ENCODE data around the gene CDRT4. TPM values are rescaled to one million over a fixed set of nuclear protein-coding genes. Genes with fewer than 3 reads are reported as not detected.

CDRT4 gene
- total and polyA plus RNA-seq, 7 experiments from 2014 or later, result 0.45 to 11.6 (median 3.9) TPM

DNA sequence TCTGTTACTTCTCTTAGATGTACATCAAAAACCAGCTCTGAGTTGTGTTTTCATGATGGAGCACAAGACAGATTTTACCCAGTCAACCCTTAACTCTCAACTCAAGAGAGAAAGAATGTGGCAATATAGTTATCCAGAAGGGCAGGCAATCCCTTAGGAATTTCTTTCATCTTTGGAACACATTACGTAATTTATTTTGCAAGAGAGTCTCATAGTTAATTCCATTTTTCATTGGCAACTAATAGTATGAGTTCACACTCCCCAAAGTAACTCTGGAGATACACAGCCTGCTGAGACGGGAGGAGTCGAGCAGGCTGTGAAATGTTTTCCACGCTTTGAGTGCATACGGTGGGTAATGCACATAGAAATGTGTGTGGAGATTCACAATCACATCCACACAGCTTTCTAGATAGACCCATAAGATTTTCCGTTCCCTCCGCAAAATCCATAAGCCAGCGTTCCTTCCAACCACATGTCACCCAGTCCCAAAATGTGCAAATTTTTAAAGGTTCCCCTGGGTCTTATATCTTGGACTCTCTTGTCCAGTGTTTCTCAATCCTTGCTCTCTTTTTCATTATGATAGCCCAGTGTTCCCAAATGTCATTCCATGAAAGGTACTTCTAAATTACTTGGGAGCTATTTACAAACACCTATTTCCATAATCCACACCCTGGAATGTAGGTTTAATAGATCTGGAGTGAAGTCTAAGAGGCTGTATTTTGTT, 8.4 kb upstream of the CDRT4 start:
- intact Hi-C loops (cut with micrococcal nuclease), result no loop called here
- H3K36me3 Mint-ChIP-seq, result peaks cover 8 to 40% (median 34%) of the 10 kb centered on the region in 5 donors
- no peak for DNase-seq
- peaks cover 0 to 7% (median 0%) of the 10 kb centered on the region in 7 donors for H3K4me1 Mint-ChIP-seq
- H3K9me3 Mint-ChIP-seq, result peaks cover 0 to 4% (median 0%) of the 10 kb centered on the region in 11 donors
- CTCF ChIA-PET, result no interaction called here
- no peaks in the 10 kb centered on the region for H3K4me1 ChIP-seq (ENCODE audit: control insufficient read depth in 2 of 2, insufficient read depth in 2 of 2, low read length in 2 of 2)
- no peak overlapping the region for H3K4me3 ChIP-seq (ENCODE audit: low read length)
- no peak for ATAC-seq
- no peak overlapping the region for H3K27ac ChIP-seq (ENCODE audit: low read depth, low read length)
- H3K27me3 Mint-ChIP-seq, result no peaks in the 10 kb centered on the region
- no peak overlapping the region for H3K27ac Mint-ChIP-seq
- H3K36me3 ChIP-seq (ENCODE audit: control insufficient read depth in 2 of 3, insufficient read depth in 3 of 3, low read length in 3 of 3), result no peaks in the 10 kb centered on the region
- no peaks in the 10 kb centered on the region for H3K27me3 ChIP-seq (ENCODE audit: control insufficient read depth in 2 of 2, insufficient read depth in 2 of 2, low read length in 2 of 2)
- POLR2A ChIA-PET, result no interaction called here
- H3K4me3 Mint-ChIP-seq, result no peak overlapping the region
- H3K9me3 ChIP-seq (ENCODE audit: control insufficient read depth in 2 of 3, low read length in 3 of 3), result no peaks in the 10 kb centered on the region

DNA sequence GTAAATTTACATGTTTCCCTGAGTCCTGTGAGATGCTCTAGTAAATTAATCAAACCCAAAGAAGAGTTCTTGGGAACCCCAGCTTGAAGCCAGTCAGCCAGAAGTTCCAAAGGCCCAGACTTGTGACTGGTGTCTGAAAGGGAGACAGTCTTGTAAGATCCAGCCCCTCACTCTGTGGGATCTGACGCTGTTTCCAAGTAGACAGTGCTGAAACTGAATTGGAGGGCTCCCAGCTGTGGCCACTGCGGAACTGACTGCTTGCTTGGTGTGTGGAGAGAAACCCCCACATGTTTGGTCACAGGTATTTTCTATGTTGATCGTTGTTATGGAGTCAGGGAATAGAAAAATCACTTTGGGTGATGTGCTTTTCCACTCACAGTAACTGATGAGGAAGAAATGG, 5.5 kb upstream of the CDRT4 start:
- ATAC-seq, result no peak
- Histone ChIP-seq H3K4me1 (ENCODE audit: control insufficient read depth in 2 of 2, insufficient read depth in 2 of 2, low read length in 2 of 2) (no peaks in the 10 kb centered on the region), H3K27ac (ENCODE audit: low read depth, low read length) (no peak overlapping the region), H3K4me3 (ENCODE audit: low read length) (no peak overlapping the region), H3K9me3 (ENCODE audit: control insufficient read depth in 2 of 3, low read length in 3 of 3) (no peaks in the 10 kb centered on the region), H3K36me3 (ENCODE audit: control insufficient read depth in 2 of 3, insufficient read depth in 3 of 3, low read length in 3 of 3) (no peaks in the 10 kb centered on the region), H3K27me3 (ENCODE audit: control insufficient read depth in 2 of 2, insufficient read depth in 2 of 2, low read length in 2 of 2) (no peaks in the 10 kb centered on the region)
- Mint-ChIP-seq H3K9me3 (peaks cover 0 to 2% (median 0%) of the 10 kb centered on the region in 11 donors), H3K27ac (no peak overlapping the region), H3K4me3 (no peak overlapping the region), H3K4me1 (no peaks in the 10 kb centered on the region), H3K27me3 (no peaks in the 10 kb centered on the region), H3K36me3 (peaks cover 4 to 40% (median 29%) of the 10 kb centered on the region in 5 donors)
- intact Hi-C loops (cut with micrococcal nuclease), result no loop called here
- CTCF ChIA-PET, result no interaction called here
- DNase-seq, result no peak
- POLR2A ChIA-PET, result no interaction called here

- H3K9me3 Mint-ChIP-seq, result peaks cover 0 to 2% (median 0%) of the 10 kb centered on the region in 11 donors
These were observed 3.1 kb upstream of the CDRT4 start for GRCh38 chr17:15470536-15470935.

GRCh38 chr17:15469260-15469659, 1.8 kb upstream of the CDRT4 start:
- H3K4me3 Mint-ChIP-seq, result no peak overlapping the region
- no peak overlapping the region for H3K4me3 ChIP-seq (ENCODE audit: low read length)
- no peak overlapping the region for H3K27ac ChIP-seq (ENCODE audit: low read depth, low read length)
- peaks cover 0 to 21% (median 14%) of the 10 kb centered on the region in 5 donors for H3K36me3 Mint-ChIP-seq
- ChIA-PET POLR2A (no interaction called here), CTCF (no interaction called here)
- intact Hi-C loops (cut with micrococcal nuclease), result no loop called here
- no peaks in the 10 kb centered on the region for H3K4me1 ChIP-seq (ENCODE audit: control insufficient read depth in 2 of 2, insufficient read depth in 2 of 2, low read length in 2 of 2)
- no peak for DNase-seq
- ATAC-seq, result no peak
- H3K27ac Mint-ChIP-seq, result no peak overlapping the region
- H3K9me3 ChIP-seq (ENCODE audit: control insufficient read depth in 2 of 3, low read length in 3 of 3), result no peaks in the 10 kb centered on the region
- no peaks in the 10 kb centered on the region for H3K27me3 ChIP-seq (ENCODE audit: control insufficient read depth in 2 of 2, insufficient read depth in 2 of 2, low read length in 2 of 2)
- no peaks in the 10 kb centered on the region for H3K9me3 Mint-ChIP-seq
- H3K36me3 ChIP-seq (ENCODE audit: control insufficient read depth in 2 of 3, insufficient read depth in 3 of 3, low read length in 3 of 3), result no peaks in the 10 kb centered on the region
- H3K4me1 Mint-ChIP-seq, result peaks cover 0 to 2% (median 0%) of the 10 kb centered on the region in 7 donors
- H3K27me3 Mint-ChIP-seq, result no peaks in the 10 kb centered on the region

More at GRCh38 chr17:15470536-15470935, 3.1 kb upstream of the CDRT4 start:
- no peak overlapping the region for H3K27ac Mint-ChIP-seq
- Histone ChIP-seq H3K27me3 (ENCODE audit: control insufficient read depth in 2 of 2, insufficient read depth in 2 of 2, low read length in 2 of 2) (no peaks in the 10 kb centered on the region), H3K4me1 (ENCODE audit: control insufficient read depth in 2 of 2, insufficient read depth in 2 of 2, low read length in 2 of 2) (no peaks in the 10 kb centered on the region), H3K9me3 (ENCODE audit: control insufficient read depth in 2 of 3, low read length in 3 of 3) (no peaks in the 10 kb centered on the region), H3K4me3 (ENCODE audit: low read length) (no peak overlapping the region), H3K27ac (ENCODE audit: low read depth, low read length) (no peak overlapping the region), H3K36me3 (ENCODE audit: control insufficient read depth in 2 of 3, insufficient read depth in 3 of 3, low read length in 3 of 3) (no peaks in the 10 kb centered on the region)
- H3K4me1 Mint-ChIP-seq, result peaks cover 0 to 2% (median 0%) of the 10 kb centered on the region in 7 donors
- ATAC-seq, result no peak
- H3K27me3 Mint-ChIP-seq, result no peaks in the 10 kb centered on the region
- no peak overlapping the region for H3K4me3 Mint-ChIP-seq
- ChIA-PET CTCF (no interaction called here), POLR2A (no interaction called here)
- H3K36me3 Mint-ChIP-seq, result peaks cover 0 to 32% (median 22%) of the 10 kb centered on the region in 5 donors
- intact Hi-C loops (cut with micrococcal nuclease), result no loop called here
- no peak for DNase-seq

DNA sequence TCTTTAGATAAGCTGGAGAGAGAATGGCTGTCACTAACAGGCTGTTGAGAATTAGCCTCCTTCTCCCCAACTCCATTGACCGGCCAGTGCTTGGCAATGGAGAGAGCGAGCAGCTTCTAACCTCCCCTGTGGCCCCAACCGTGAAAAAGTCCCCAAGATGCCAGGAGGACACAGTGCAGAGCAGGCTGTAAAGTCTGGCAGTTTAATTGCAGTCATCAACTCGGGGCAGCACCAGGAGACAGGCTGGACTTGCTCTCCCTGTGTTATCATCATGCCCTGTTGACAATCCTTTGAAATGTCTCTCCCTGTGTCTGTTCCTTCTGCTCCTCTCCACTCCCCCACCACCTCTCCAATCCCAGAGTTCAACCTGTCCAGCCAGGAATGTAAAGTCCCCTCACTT, 705 bp upstream of the CDRT4 start:
- H3K27ac ChIP-seq (ENCODE audit: low read depth, low read length), result no peak overlapping the region
- Mint-ChIP-seq H3K27me3 (no peaks in the 10 kb centered on the region), H3K36me3 (peaks cover 0 to 19% (median 13%) of the 10 kb centered on the region in 5 donors), H3K9me3 (peaks cover 0 to under 1% (median 0%) of the 10 kb centered on the region in 11 donors), H3K4me1 (peaks cover 0 to 2% (median 0%) of the 10 kb centered on the region in 7 donors), H3K4me3 (no peak overlapping the region), H3K27ac (no peak overlapping the region)
- H3K9me3 ChIP-seq (ENCODE audit: control insufficient read depth in 2 of 3, low read length in 3 of 3), result no peaks in the 10 kb centered on the region
- no peak for DNase-seq
- POLR2A ChIA-PET, result no interaction called here
- no peak for ATAC-seq
- H3K4me1 ChIP-seq (ENCODE audit: control insufficient read depth in 2 of 2, insufficient read depth in 2 of 2, low read length in 2 of 2), result no peaks in the 10 kb centered on the region
- intact Hi-C loops (cut with micrococcal nuclease), result no loop called here
- CTCF ChIA-PET, result no interaction called here
- no peak overlapping the region for H3K4me3 ChIP-seq (ENCODE audit: low read length)
- H3K36me3 ChIP-seq (ENCODE audit: control insufficient read depth in 2 of 3, insufficient read depth in 3 of 3, low read length in 3 of 3), result no peaks in the 10 kb centered on the region
- no peaks in the 10 kb centered on the region for H3K27me3 ChIP-seq (ENCODE audit: control insufficient read depth in 2 of 2, insufficient read depth in 2 of 2, low read length in 2 of 2)

GRCh38 chr17:15466131-15466530, 1.3 kb downstream of the CDRT4 start:
- no peak overlapping the region for H3K27ac ChIP-seq (ENCODE audit: low read depth, low read length)
- no peaks in the 10 kb centered on the region for H3K36me3 ChIP-seq (ENCODE audit: control insufficient read depth in 2 of 3, insufficient read depth in 3 of 3, low read length in 3 of 3)
- Mint-ChIP-seq H3K36me3 (peaks cover 0 to 29% (median 25%) of the 10 kb centered on the region in 5 donors), H3K27ac (no peak overlapping the region), H3K4me3 (no peak overlapping the region), H3K27me3 (no peaks in the 10 kb centered on the region), H3K4me1 (peaks cover 0 to 4% (median 0%) of the 10 kb centered on the region in 7 donors), H3K9me3 (peaks cover 0 to 7% (median 2%) of the 10 kb centered on the region in 11 donors)
- H3K4me1 ChIP-seq (ENCODE audit: control insufficient read depth in 2 of 2, insufficient read depth in 2 of 2, low read length in 2 of 2), result no peaks in the 10 kb centered on the region
- ChIA-PET POLR2A (no interaction called here), CTCF (no interaction called here)
- no peaks in the 10 kb centered on the region for H3K9me3 ChIP-seq (ENCODE audit: control insufficient read depth in 2 of 3, low read length in 3 of 3)
- H3K4me3 ChIP-seq (ENCODE audit: low read length), result no peak overlapping the region
- ATAC-seq (no peak), DNase-seq (no peak)
- H3K27me3 ChIP-seq (ENCODE audit: control insufficient read depth in 2 of 2, insufficient read depth in 2 of 2, low read length in 2 of 2), result no peaks in the 10 kb centered on the region
- intact Hi-C loops (cut with micrococcal nuclease), result no loop called here

GRCh38 chr17:15465045-15465701, 2.2 kb downstream of the CDRT4 start:
- no peak overlapping the region for H3K4me3 ChIP-seq (ENCODE audit: low read length)
- ChIA-PET CTCF (no interaction called here), POLR2A (no interaction called here)
- DNase-seq (no peak), ATAC-seq (no peak)
- no peaks in the 10 kb centered on the region for H3K27me3 ChIP-seq (ENCODE audit: control insufficient read depth in 2 of 2, insufficient read depth in 2 of 2, low read length in 2 of 2)
- no peaks in the 10 kb centered on the region for H3K9me3 ChIP-seq (ENCODE audit: control insufficient read depth in 2 of 3, low read length in 3 of 3)
- Mint-ChIP-seq H3K4me3 (no peak overlapping the region), H3K4me1 (peaks cover 0 to 5% (median 0%) of the 10 kb centered on the region in 7 donors), H3K27me3 (no peaks in the 10 kb centered on the region), H3K27ac (no peak overlapping the region), H3K9me3 (peaks cover 0 to 7% (median 2%) of the 10 kb centered on the region in 11 donors), H3K36me3 (peaks cover 4 to 36% (median 29%) of the 10 kb centered on the region in 5 donors)
- H3K4me1 ChIP-seq (ENCODE audit: control insufficient read depth in 2 of 2, insufficient read depth in 2 of 2, low read length in 2 of 2), result no peaks in the 10 kb centered on the region
- intact Hi-C loops (cut with micrococcal nuclease), result no loop called here
- H3K27ac ChIP-seq (ENCODE audit: low read depth, low read length), result no peak overlapping the region
- H3K36me3 ChIP-seq (ENCODE audit: control insufficient read depth in 2 of 3, insufficient read depth in 3 of 3, low read length in 3 of 3), result no peaks in the 10 kb centered on the region

Data from naive thymus-derived CD4-positive, alpha-beta T cell (primary cell).